ENCODE measurements around the gene RALGPS1.
"Not testable (repeated sequence)": the region's sequence is repeated elsewhere in the genome, so short reads cannot be mapped to it uniquely, and the experiment has no call there.

Gene RALGPS1

GRCh38 chr9:127140181-127140580 is 225.6 kb downstream of the RALGPS1 start:
- DNase-seq: no peak

- DNase-seq: no peak
These were observed 226.5 kb downstream of the RALGPS1 start for GRCh38 chr9:127140842-127141675.

- DNase-seq: no peak
These were observed 227.7 kb downstream of the RALGPS1 start for GRCh38 chr9:127142291-127142690.

GRCh38 chr9:127142931-127143464 is 228.4 kb downstream of the RALGPS1 start:
- no peak for DNase-seq

- no peak for DNase-seq
These were observed 229.4 kb downstream of the RALGPS1 start for GRCh38 chr9:127143920-127144465.

GRCh38 chr9:127144670-127145445 is 230.3 kb downstream of the RALGPS1 start:
- DNase-seq: no peak

- DNase-seq: not testable (repeated sequence)
These were observed 232.3 kb downstream of the RALGPS1 start for GRCh38 chr9:127146841-127147240.

GRCh38 chr9:127147251-127147650 is 232.7 kb downstream of the RALGPS1 start:
- DNase-seq: no peak

GRCh38 chr9:127148014-127148413 is 233.4 kb downstream of the RALGPS1 start:
- no peak for DNase-seq

GRCh38 chr9:127149010-127149409 is 234.4 kb downstream of the RALGPS1 start:
- no peak for DNase-seq

GRCh38 chr9:127149463-127150390 is 235.1 kb downstream of the RALGPS1 start:
- no peak for DNase-seq

- DNase-seq: no peak
These were observed 238.9 kb downstream of the RALGPS1 start for GRCh38 chr9:127153501-127153900.

GRCh38 chr9:127154003-127154389 is 239.4 kb downstream of the RALGPS1 start:
- DNase-seq: no peak

GRCh38 chr9:127154390-127155191 is 240.0 kb downstream of the RALGPS1 start:
- no peak for DNase-seq

- DNase-seq: no peak
These were observed 240.9 kb downstream of the RALGPS1 start for GRCh38 chr9:127155314-127155960.

GRCh38 chr9:127158786-127159324 is 244.3 kb downstream of the RALGPS1 start:
- no peak for DNase-seq

- no peak for DNase-seq
These were observed 244.8 kb downstream of the RALGPS1 start for GRCh38 chr9:127159325-127159801.

GRCh38 chr9:127159949-127160610 is 245.5 kb downstream of the RALGPS1 start:
- DNase-seq: no peak

GRCh38 chr9:127161081-127161624 is 246.6 kb downstream of the RALGPS1 start:
- no peak for DNase-seq

Measured in NCI-H446 treated with DMSO at 0.1 percent for 48 hours (cell line).